B cell (primary cell): ENCODE results near the gene SKIC2.
"Not testable (repeated sequence)": the region's sequence is repeated elsewhere in the genome, so short reads cannot be mapped to it uniquely, and the experiment has no call there.

ENCODE experiments used
- CTCF ChIP-seq: fragments of 200-600 bp; IDR thresholded peaks from one replicate; pipeline ENCODE4 v1.8.0; 2022; ENCODE audit warnings: antibody characterized with exemption, mild to moderate bottlenecking
- EZH2 ChIP-seq: IDR thresholded peaks from 2 replicates; pipeline ENCODE4 v1.6.1; 2012; ENCODE audit warnings: borderline replicate concordance, low read depth, mild to moderate bottlenecking, moderate library complexity, low read length; ENCODE audit not compliant: insufficient read depth, poor library complexity, severe bottlenecking

- TF ChIP-seq CTCF, EZH2: not testable (repeated sequence)
These were observed 30.4 kb downstream of the SKIC2 start for GRCh38 chr6:31989363-31989762.
